GM12878 (cell line): ENCODE results near the gene EYA2. TPM values are rescaled to one million over a fixed set of nuclear protein-coding genes. Genes with fewer than 3 reads are reported as not detected.

Experiments
- ATAC-seq: fragments of 200-7000 bp; cut with Tn5 transposase; 3 replicates; pipeline ENCODE4 v1.9.1; 2020; ENCODE audit warnings: mild to moderate bottlenecking, moderate library complexity
- BruUV-seq: library from RNA; stranded (reverse); fragments of 400-500 nt; replicated peaks from 2 replicates; lab custom pipeline; 2021; lab: Mats Ljungman, UMichigan
- CTCF ChIA-PET: fragments of 300-600 bp; sonication (Branson Sonifier 250); formaldehyde crosslinking; extraction: SDS; loops from one replicate; lab custom pipeline; 2021; ENCODE audit warnings: inconsistent platforms; lab: Yijun Ruan, JAX
- POLR2A ChIA-PET: fragments of 350-600 bp; formaldehyde crosslinking; extraction: SDS; loops from one replicate; lab custom pipeline; 2021; ENCODE audit warnings: inconsistent platforms; lab: Charles Lee
- RAD21 ChIA-PET: fragments of 300-600 bp; sonication (Branson Sonifier 250); formaldehyde crosslinking; loops from one replicate; lab custom pipeline; 2023; ENCODE audit warnings: antibody characterized with exemption; ENCODE audit not compliant: unreplicated experiment; lab: Charles Lee
- SMC1A ChIA-PET: fragments of 300-600 bp; sonication (Branson Sonifier 250); formaldehyde crosslinking; loops from one replicate; lab custom pipeline; 2023; ENCODE audit not compliant: unreplicated experiment, uncharacterized antibody; lab: Charles Lee
- DNase-seq: peaks from one replicate; pipeline ENCODE4 v3.0.0-alpha.2; 2011; ENCODE audit warnings: low read depth, low spot score
- FAIRE-seq: peaks from 3 replicates; lab custom pipeline; 2011; peaks lifted over from hg19 to GRCh38; lab: Jason Lieb, UNC
- H2AFZ ChIP-seq: 2 replicates; pipeline ENCODE4 v1.6.0; 2011; ENCODE audit warnings: low read depth, low read length, control low read depth; ENCODE audit not compliant: control insufficient read depth
- H3K27ac ChIP-seq: 2 replicates; pipeline ENCODE4 v1.5.1; 2011; ENCODE audit warnings: control low read depth; ENCODE audit not compliant: control insufficient read depth, insufficient read depth
- H3K27me3 ChIP-seq, 2 experiments: replicated peaks in 1 of 2; 2 replicates each; pipeline versions ENCODE4 v1.6.0 to v1.6.1; 2011; ENCODE audit warnings: low read length in 1 of 2; ENCODE audit not compliant: control insufficient read depth in 2 of 2, insufficient read depth in 2 of 2
- H3K36me3 ChIP-seq, 2 experiments: 2 replicates each; pipeline ENCODE4 v1.5.1; 2011; ENCODE audit warnings: low read length in 1 of 2; ENCODE audit not compliant: control insufficient read depth in 2 of 2, insufficient read depth in 2 of 2
- H3K4me1 ChIP-seq: 2 replicates; pipeline ENCODE4 v1.6.1; 2011; ENCODE audit warnings: mild to moderate bottlenecking, low read length, moderate library complexity, mixed read lengths; ENCODE audit not compliant: control insufficient read depth, insufficient read depth
- H3K4me2 ChIP-seq: 2 replicates; pipeline ENCODE4 v1.6.0; 2011; ENCODE audit warnings: control low read depth; ENCODE audit not compliant: control insufficient read depth, insufficient read depth
- H3K4me3 ChIP-seq: fragments of 200-600 bp; sonication (generic); 2 replicates; pipeline ENCODE4 v1.5.1; 2016
- H3K79me2 ChIP-seq: 2 replicates; pipeline ENCODE4 v1.6.0; 2011; ENCODE audit warnings: low read length; ENCODE audit not compliant: control insufficient read depth, insufficient read depth
- H3K9ac ChIP-seq: 2 replicates; pipeline ENCODE4 v1.8.0; 2011; ENCODE audit warnings: low read length, control low read depth, mixed read lengths; ENCODE audit not compliant: control insufficient read depth, insufficient read depth
- H3K9me3 ChIP-seq: replicated peaks from 3 replicates; pipeline ENCODE4 v1.5.1; 2011; ENCODE audit warnings: mild to moderate bottlenecking, low read length; ENCODE audit not compliant: control insufficient read depth, insufficient read depth
- H4K20me1 ChIP-seq: 2 replicates; pipeline ENCODE4 v1.6.0; 2011; ENCODE audit not compliant: control insufficient read depth, insufficient read depth
- ELK1 ChIP-seq: IDR thresholded peaks from 2 replicates; pipeline ENCODE4 v1.6.1; 2012; ENCODE audit warnings: low read depth, low read length, improper control_type of control experiment
- HSF1 ChIP-seq: fragments of 150-350 bp; IDR thresholded peaks from 2 replicates; pipeline ENCODE4 v1.6.1; 2014; ENCODE audit warnings: mild to moderate bottlenecking, low read depth, low read length
- IKZF2 ChIP-seq, 2 experiments: fragments of 450-650 bp; IDR thresholded peaks; 2 replicates each; pipeline ENCODE4 v1.6.1; 2017; ENCODE audit warnings: mild to moderate bottlenecking in 2 of 2, moderate library complexity in 2 of 2
- NBN ChIP-seq: fragments of 450-650 bp; IDR thresholded peaks from 2 replicates; pipeline ENCODE4 v1.6.1; 2016
- NFYB ChIP-seq: IDR thresholded peaks from 2 replicates; pipeline ENCODE4 v1.6.1; 2011; ENCODE audit warnings: low read depth, mild to moderate bottlenecking, low read length, improper control_type of control experiment, moderate library complexity; ENCODE audit not compliant: insufficient read depth
- SIN3A ChIP-seq: IDR thresholded peaks from 2 replicates; pipeline ENCODE4 v1.6.1; 2012; ENCODE audit warnings: low read depth, low read length, improper control_type of control experiment
- STAT3 ChIP-seq: IDR thresholded peaks from 2 replicates; pipeline ENCODE4 v1.6.1; 2011; ENCODE audit warnings: low read depth, low read length, improper control_type of control experiment
- TCF7 ChIP-seq: IDR thresholded peaks from 2 replicates; pipeline ENCODE4 v1.6.1; 2014; ENCODE audit warnings: antibody characterized with exemption, borderline replicate concordance
- WGBS: methylation state at CpG from one replicate; pipeline ENCODE4 v1.1.6; 2016; ENCODE audit warnings: low lambda C conversion rate; ENCODE audit not compliant: insufficient replicate concordance, insufficient coverage; ENCODE audit errors: missing lambda C conversion rate; 5-methylcytosine and 5-hydroxymethylcytosine counted together
- in situ Hi-C: fragments of 300-500 bp; cut with MboI; formaldehyde crosslinking; loops from 9 replicates; pipeline ENCODE4 v1.14.3; 2018; ENCODE audit warnings: mixed read lengths
- intact Hi-C: fragments of 100-400 bp; cut with micrococcal nuclease; formaldehyde crosslinking; loops from one replicate; pipeline ENCODE4 v1.14.2; 2022; ENCODE audit not compliant: unreplicated experiment
- polyA plus RNA-seq, 11 experiments: library from polyadenylated mRNA; depleted of rRNA in 4 of 11; unstranded in 6 of 11; stranded (reverse) in 5 of 11; fragments of >200 nt; fragmentation: Nextera tagmentation in 4 of 11; fragmentation: Illumina TruSeq in 1 of 11; extraction: Ambion mirVana in 4 of 11; extraction: Trizol in 1 of 11; gene quantifications; 1 replicate in 1 of 11; 2 replicates in 10 of 11; pipeline versions ENCODE4 v1.2.1 to v1.2.3, GENCODE V29; 2011 to 2016; ENCODE audit warnings: inconsistent platforms in 2 of 11, missing spikeins in 2 of 11, low read depth in 1 of 11
- total RNA-seq, 4 experiments: library from RNA; depleted of rRNA in 3 of 4; stranded (reverse); fragments of >200 nt in 3 of 4; fragmentation: Illumina TruSeq in 1 of 4; extraction: Trizol in 1 of 4; gene quantifications; 2 replicates each; pipeline versions ENCODE4 v1.2.1 to v1.2.3, GENCODE V29; 2013 to 2021

EYA2 gene
- total and polyA plus RNA-seq, 10 of the 15 experiments (the other 5 are each of a cell fraction or from before 2014, with no cell fraction given): 0.20 TPM; not detected in 9

- SMC1A ChIA-PET: no interaction called here
- DNase-seq (no peak), ATAC-seq (no peak), FAIRE-seq (no peak)
- TF ChIP-seq HSF1: no peak
- no peak for TF ChIP-seq IKZF2 (IDR thresholded peaks at IDR 0.05)
- H3K79me2 ChIP-seq: no peaks in the 10 kb centered on the region
- RAD21 ChIA-PET: no interaction called here
- WGBS: 71% methylated on average over 4 of the region's 4 CpGs
- H3K4me1 ChIP-seq: no peaks in the 10 kb centered on the region
- H3K4me3 ChIP-seq: no peak overlapping the region
- no TSS peak for BruUV-seq
- H3K27ac ChIP-seq: no peak overlapping the region
- H2AFZ ChIP-seq: no peak overlapping the region
- H3K9ac ChIP-seq: no peak overlapping the region
- no peaks in the 10 kb centered on the region for H3K9me3 ChIP-seq
- CTCF ChIA-PET: no interaction called here
- POLR2A ChIA-PET: no interaction called here
- no peaks in the 10 kb centered on the region for H3K27me3 ChIP-seq
- intact Hi-C loops (no loop called here), in situ Hi-C loops (no loop called here)
- H3K4me2 ChIP-seq: no peak overlapping the region
- H3K36me3 ChIP-seq: no peaks in the 10 kb centered on the region
- H4K20me1 ChIP-seq: no peaks in the 10 kb centered on the region
Measured at GRCh38 chr20:47058236-47058635, 163.6 kb downstream of the EYA2 start.

GRCh38 chr20:47059536-47059935 is 164.9 kb downstream of the EYA2 start:
- FAIRE-seq: no peak
- RAD21 ChIA-PET: no interaction called here

More at GRCh38 chr20:47059536-47059935, 164.9 kb downstream of the EYA2 start:
- TF ChIP-seq SIN3A (no peak), ELK1 (no peak), TCF7 (no peak), NBN (no peak), STAT3 (no peak), NFYB (no peak)
- ChIA-PET SMC1A (no interaction called here), POLR2A (no interaction called here), CTCF (no interaction called here)
- Histone ChIP-seq H3K9me3 (no peaks in the 10 kb centered on the region; the same call in 2 of the 3 replicates), H3K36me3 (no peaks in the 10 kb centered on the region), H4K20me1 (no peaks in the 10 kb centered on the region), H3K9ac (no peak overlapping the region), H3K27ac (no peak overlapping the region), H3K4me3 (no peak overlapping the region), H3K27me3 (no peaks in the 10 kb centered on the region), H3K79me2 (no peaks in the 10 kb centered on the region), H3K4me1 (no peaks in the 10 kb centered on the region), H2AFZ (no peak overlapping the region), H3K4me2 (no peak overlapping the region)
- WGBS: 57% methylated on average over 4 of the region's 4 CpGs
- in situ Hi-C loops: no loop called here
- DNase-seq: no peak
- ATAC-seq: no peak
- BruUV-seq: no TSS peak
- intact Hi-C loops: no loop called here
